Transverse colon (tissue), 4 donors: Measurements from ENCODE around the gene SDR42E1. TPM values are rescaled to one million over a fixed set of nuclear protein-coding genes. Genes with fewer than 3 reads are reported as not detected.

Experiments used
- DNase-seq: peaks from one replicate; pipeline ENCODE4 v3.0.0-alpha.2; 2019
- H3K27ac ChIP-seq, 4 donors: fragments of 200-600 bp; sonication (generic); 2 replicates each; pipeline ENCODE4 v1.5.1; 2016 to 2018; ENCODE audit warnings: inconsistent platforms in 4 of 4
- H3K27me3 ChIP-seq: fragments of 200-600 bp; sonication (generic); 2 replicates; pipeline ENCODE4 v1.5.1; 2017; ENCODE audit warnings: inconsistent platforms
- H3K36me3 ChIP-seq, 4 donors: fragments of 200-600 bp; sonication (generic); 2 replicates each; pipeline ENCODE4 v1.5.1; 2017 to 2019; ENCODE audit warnings: inconsistent platforms in 4 of 4
- H3K4me1 ChIP-seq, 4 donors: fragments of 200-600 bp; sonication (generic); 2 replicates each; pipeline ENCODE4 v1.5.1; 2017 to 2020; ENCODE audit warnings: inconsistent platforms in 4 of 4
- H3K4me3 ChIP-seq, 4 donors: fragments of 200-600 bp; sonication (generic); 1 replicate in 1 of 4; 2 replicates in 3 of 4; pipeline versions ENCODE4 v1.5.1 to v1.6.1; 2017 to 2019; ENCODE audit warnings: inconsistent platforms in 4 of 4
- H3K9me3 ChIP-seq, 2 donors: fragments of 200-600 bp; sonication (generic); 2 replicates each; pipeline ENCODE4 v1.5.1; 2017 to 2019; ENCODE audit warnings: inconsistent platforms in 2 of 2
- CTCF ChIP-seq, 5 experiments: fragments of 200-600 bp in 3 of 5; fragments of 450-650 bp in 2 of 5; sonication (generic) in 3 of 5; IDR thresholded peaks; 1 replicate in 2 of 5; 2 replicates in 3 of 5; pipeline ENCODE4 v1.5.1; 2016 to 2017; ENCODE audit warnings: antibody characterized with exemption in 5 of 5, inconsistent platforms in 3 of 5, mild to moderate bottlenecking in 2 of 5, moderate library complexity in 1 of 5
- EP300 ChIP-seq: sonication (generic); formaldehyde crosslinking; IDR thresholded peaks from one replicate; pipeline ENCODE4 v1.6.1; 2017; ENCODE audit warnings: antibody characterized with exemption, low read depth
- POLR2A ChIP-seq: fragments of 450-650 bp; IDR thresholded peaks from one replicate; pipeline ENCODE4 v1.6.1; 2016; ENCODE audit warnings: antibody characterized with exemption, mild to moderate bottlenecking, moderate library complexity
- POLR2AphosphoS5 ChIP-seq, 3 donors: sonication (generic); formaldehyde crosslinking; IDR thresholded peaks; one replicate each; pipeline ENCODE4 v1.6.1; 2016; ENCODE audit warnings: antibody characterized with exemption in 3 of 3
- WGBS, 2 donors: methylation state at CpG; one replicate each; pipeline ENCODE4 v1.1.5; 2018; ENCODE audit warnings: low coverage in 1 of 2; 5-methylcytosine and 5-hydroxymethylcytosine counted together
- in situ Hi-C, 4 donors: fragments of 200-750 bp; cut with MboI; loops; one replicate each; pipeline versions ENCODE4 v1.15.0 to v1.15.1; 2017; ENCODE audit warnings: low sequenced_read_pairs in 3 of 4, low pct_ligation_motif_present in 1 of 4, low pct_unique_long_range_greater_than_20kb in 1 of 4
- intact Hi-C: fragments of 100-400 bp; cut with DNase I; formaldehyde crosslinking; loops from one replicate; pipeline ENCODE4 v1.15.1; 2023; ENCODE audit warnings: low total_unique reads
- total RNA-seq, 4 donors: library from RNA; depleted of rRNA; stranded (reverse); fragments of >200 nt; gene quantifications; one replicate each; pipeline ENCODE4 v1.1.0, GENCODE V29; 2016

Gene SDR42E1
- 10 to 100 TPM in 1 of 4 donors, 1 to 10 TPM in 3; 3.4 to 12.2 (median 7.7) TPM for total RNA-seq

GRCh38 chr16:82011199-82011641, at the start of gene SDR42E1:
TSS of gene SDR42E1 (minus strand) at chr16:82011470. CDS start at chr16:82000858, 10,612 bp downstream.
- peaks cover 0 to 4% (median 0%) of the 10 kb centered on the region in 4 donors for H3K36me3 ChIP-seq
- WGBS, 2 donors: 17% methylated on average over 28 of the region's 32 CpGs; no CpG with 5 or more reads in 1 of the 2 donors
- peaks cover 0 to 7% (median 2%) of the 10 kb centered on the region in 4 donors for H3K4me1 ChIP-seq
- peak within 1 kb of the TSS in 3 of 4 donors; percentile 47 to 58 (median 57) for H3K27ac ChIP-seq
- in situ Hi-C loops (no loop called here), intact Hi-C loops (no loop called here)
- DNase-seq: peak; percentile 85
- H3K4me3 ChIP-seq: peak within 1 kb of the TSS; percentile 47 to 72 (median 58)
- peaks cover 9 to 12% of the 10 kb centered on the region in 2 donors for H3K9me3 ChIP-seq
- H3K27me3 ChIP-seq: peaks cover 4% of the 10 kb centered on the region
- TF ChIP-seq EP300 (no peak), POLR2AphosphoS5 (IDR thresholded peaks at IDR 0.05) (no peak), POLR2A (peak; percentile 23), CTCF (IDR thresholded peaks at IDR 0.05) (no peak)

GRCh38 chr16:82059983-82060421, 48.7 kb upstream of the SDR42E1 start:
- intact Hi-C loops: no loop called here
- Histone ChIP-seq H3K27ac (peak overlapping the region; percentile 3 to 63 (median 44)), H3K27me3 (no peaks in the 10 kb centered on the region), H3K9me3 (no peaks in the 10 kb centered on the region), H3K36me3 (no peaks in the 10 kb centered on the region), H3K4me1 (peaks cover 0 to 56% (median 18%) of the 10 kb centered on the region in 4 donors), H3K4me3 (no peak overlapping the region)
- DNase-seq: no peak
- 53 to 56% methylated on average over 1 of the region's 1 CpG for WGBS, 2 donors
- TF ChIP-seq CTCF (IDR thresholded peaks at IDR 0.05): no peak
- TF ChIP-seq EP300: no peak
- TF ChIP-seq POLR2AphosphoS5 (IDR thresholded peaks at IDR 0.05): peak in 2 of 3 donors; percentile 50 to 65
- TF ChIP-seq POLR2A: no peak
- in situ Hi-C loops: no loop called here

- in situ Hi-C loops (no loop called here), intact Hi-C loops (no loop called here)
- Histone ChIP-seq H3K36me3 (no peaks in the 10 kb centered on the region), H3K27ac (peak overlapping the region; percentile 3 to 63 (median 44)), H3K27me3 (no peaks in the 10 kb centered on the region), H3K4me1 (peaks cover 0 to 56% (median 18%) of the 10 kb centered on the region in 4 donors), H3K4me3 (no peak overlapping the region), H3K9me3 (no peaks in the 10 kb centered on the region)
- TF ChIP-seq EP300: no peak
- no peak for TF ChIP-seq CTCF (IDR thresholded peaks at IDR 0.05)
- no peak for TF ChIP-seq POLR2AphosphoS5 (IDR thresholded peaks at IDR 0.05)
- TF ChIP-seq POLR2A: no peak
- DNase-seq: no peak
- whole genome bisulfite sequencing, 2 donors: 44 to 49% methylated on average over 7 to 8 of the region's 8 CpGs
These were observed 48.1 kb upstream of the SDR42E1 start for GRCh38 chr16:82059161-82059982.

GRCh38 chr16:82056550-82056896, 45.3 kb upstream of the SDR42E1 start:
- no peak for DNase-seq
- Histone ChIP-seq H3K4me3 (no peak overlapping the region), H3K9me3 (no peaks in the 10 kb centered on the region), H3K4me1 (peaks cover 0 to 63% (median 24%) of the 10 kb centered on the region in 4 donors), H3K27ac (no peak overlapping the region), H3K27me3 (no peaks in the 10 kb centered on the region), H3K36me3 (no peaks in the 10 kb centered on the region)
- TF ChIP-seq POLR2A (no peak), POLR2AphosphoS5 (IDR thresholded peaks at IDR 0.05) (no peak), CTCF (IDR thresholded peaks at IDR 0.05) (no peak), EP300 (no peak)
- in situ Hi-C loops (no loop called here), intact Hi-C loops (no loop called here)
- WGBS, 2 donors: 66 to 75% methylated on average over 3 of the region's 3 CpGs
